Measurements from ENCODE around the gene SPRTN.

Gene SPRTN

DNA sequence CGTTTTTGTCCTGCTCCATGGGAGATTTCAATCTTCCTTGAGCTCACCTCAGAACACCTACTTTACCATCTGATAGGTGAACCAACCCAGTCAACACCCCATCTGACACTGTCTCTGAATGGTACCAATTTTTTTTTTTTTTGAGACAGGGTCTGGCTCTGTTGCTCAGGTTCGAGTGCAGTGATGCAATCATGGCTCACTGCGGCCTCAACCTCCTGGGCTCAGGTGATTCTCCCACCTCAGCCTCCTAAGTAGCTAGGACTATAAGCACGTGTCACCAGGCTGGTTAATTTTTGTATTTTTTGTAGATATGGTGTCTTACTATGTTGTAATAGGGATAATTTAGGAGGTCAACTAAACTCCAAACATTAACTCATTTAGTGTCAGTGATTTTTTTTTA is 36.3 kb downstream of the SPRTN start:
- no peak overlapping the region for H3K27ac ChIP-seq
- no peaks in the 10 kb centered on the region for H3K27me3 ChIP-seq (replicated peaks)
- DNase-seq: no peak
- no peaks in the 10 kb centered on the region for H3K36me3 ChIP-seq (replicated peaks)
- H3K4me3 ChIP-seq (ENCODE audit: low read depth, low read length): no peak overlapping the region
- TF ChIP-seq, protein P1, sequence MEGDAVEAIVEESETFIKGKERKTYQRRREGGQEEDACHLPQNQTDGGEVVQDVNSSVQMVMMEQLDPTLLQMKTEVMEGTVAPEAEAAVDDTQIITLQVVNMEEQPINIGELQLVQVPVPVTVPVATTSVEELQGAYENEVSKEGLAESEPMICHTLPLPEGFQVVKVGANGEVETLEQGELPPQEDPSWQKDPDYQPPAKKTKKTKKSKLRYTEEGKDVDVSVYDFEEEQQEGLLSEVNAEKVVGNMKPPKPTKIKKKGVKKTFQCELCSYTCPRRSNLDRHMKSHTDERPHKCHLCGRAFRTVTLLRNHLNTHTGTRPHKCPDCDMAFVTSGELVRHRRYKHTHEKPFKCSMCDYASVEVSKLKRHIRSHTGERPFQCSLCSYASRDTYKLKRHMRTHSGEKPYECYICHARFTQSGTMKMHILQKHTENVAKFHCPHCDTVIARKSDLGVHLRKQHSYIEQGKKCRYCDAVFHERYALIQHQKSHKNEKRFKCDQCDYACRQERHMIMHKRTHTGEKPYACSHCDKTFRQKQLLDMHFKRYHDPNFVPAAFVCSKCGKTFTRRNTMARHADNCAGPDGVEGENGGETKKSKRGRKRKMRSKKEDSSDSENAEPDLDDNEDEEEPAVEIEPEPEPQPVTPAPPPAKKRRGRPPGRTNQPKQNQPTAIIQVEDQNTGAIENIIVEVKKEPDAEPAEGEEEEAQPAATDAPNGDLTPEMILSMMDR (IDR thresholded peaks at IDR 0.05; ENCODE audit: low read depth, low read length, missing control alignments): no peak
- in situ Hi-C loops (cut with HindIII; ENCODE audit: low pct_ligation_motif_present, low sequenced_read_pairs): no loop called here

DNA sequence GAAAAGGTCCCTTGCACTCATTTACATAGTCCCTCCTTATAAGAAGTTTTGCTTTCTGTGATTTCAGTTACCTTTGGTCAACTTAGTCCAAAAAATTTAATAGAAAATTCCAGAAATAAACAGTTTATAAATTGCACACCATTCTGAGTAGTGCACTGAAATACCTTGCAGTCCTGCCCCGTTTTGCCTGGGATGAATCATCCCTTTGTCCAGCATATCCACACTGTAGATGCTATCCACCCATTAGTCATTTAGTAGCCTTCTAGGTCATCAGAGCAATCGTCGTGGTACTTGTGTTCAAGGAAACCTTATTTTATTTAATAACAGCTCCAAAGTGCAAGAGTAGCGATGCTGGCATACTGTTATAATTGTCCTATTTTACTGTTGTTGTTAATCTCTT is 38.0 kb downstream of the SPRTN start:
- in situ Hi-C loops (cut with HindIII; ENCODE audit: low pct_ligation_motif_present, low sequenced_read_pairs): no loop called here
- DNase-seq: no peak
- Histone ChIP-seq H3K36me3 (replicated peaks) (no peaks in the 10 kb centered on the region), H3K27me3 (replicated peaks) (no peaks in the 10 kb centered on the region), H3K4me3 (ENCODE audit: low read depth, low read length) (no peak overlapping the region), H3K27ac (no peak overlapping the region)
- TF ChIP-seq, protein P1 (IDR thresholded peaks at IDR 0.05; ENCODE audit: low read depth, low read length, missing control alignments): no peak

DNA sequence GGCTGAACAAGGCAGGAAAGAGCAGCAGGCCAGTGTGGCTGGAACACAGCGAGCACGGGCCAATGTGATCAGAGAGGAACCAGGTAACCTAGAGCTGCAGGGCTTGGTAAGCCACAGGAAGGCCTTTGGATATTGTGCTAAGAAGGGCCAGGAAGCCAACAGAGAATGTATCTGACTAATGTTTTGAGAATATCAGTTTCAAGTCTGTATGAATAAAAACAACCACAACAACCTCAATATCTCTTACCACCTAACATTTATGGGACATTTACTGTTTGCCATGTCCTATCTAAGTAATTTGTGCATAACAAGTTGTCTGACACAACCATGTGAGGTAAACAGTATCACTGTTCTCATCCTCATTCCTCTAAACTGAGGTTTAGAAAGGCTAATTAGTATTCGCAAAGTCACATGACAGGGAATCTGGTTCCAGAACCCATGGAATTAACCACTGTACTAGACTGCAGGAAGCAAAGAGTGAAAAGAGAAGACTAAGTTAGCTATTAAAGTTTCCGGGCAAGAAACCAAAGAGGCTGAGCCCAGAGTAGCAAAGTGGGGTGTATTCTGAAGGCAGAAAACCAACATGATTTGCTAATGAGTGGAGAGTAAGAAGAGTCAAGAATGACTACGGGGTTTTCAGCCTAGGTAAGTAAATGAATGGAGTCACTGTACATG is 38.9 kb downstream of the SPRTN start:
- H3K4me3 ChIP-seq (ENCODE audit: low read depth, low read length): no peak overlapping the region
- in situ Hi-C loops (cut with HindIII; ENCODE audit: low pct_ligation_motif_present, low sequenced_read_pairs): no loop called here
- no peak for DNase-seq

DNA sequence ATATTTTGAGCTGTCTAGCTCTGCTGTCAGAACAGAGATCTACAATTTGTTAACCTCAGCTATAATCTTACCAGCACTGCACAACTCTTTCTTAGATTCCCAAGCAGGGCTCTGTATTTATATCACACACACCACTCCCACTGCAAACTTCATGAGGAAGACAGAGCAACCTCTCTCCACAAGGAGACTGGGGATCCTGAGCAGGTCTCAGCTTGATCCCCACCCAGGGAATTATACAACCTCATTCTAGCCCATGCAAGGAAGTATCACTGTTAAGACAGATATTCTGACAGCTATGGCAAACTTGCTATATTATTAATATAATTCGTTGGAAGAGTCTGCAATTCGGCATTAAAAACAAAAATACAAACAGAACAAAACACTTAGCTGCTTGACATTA is 43.6 kb downstream of the SPRTN start:
- in situ Hi-C loops (cut with HindIII; ENCODE audit: low pct_ligation_motif_present, low sequenced_read_pairs): no loop called here

More for the DNA sequence above, 38.9 kb downstream of the SPRTN start:
- Histone ChIP-seq H3K27ac (no peak overlapping the region), H3K27me3 (replicated peaks) (no peaks in the 10 kb centered on the region), H3K36me3 (replicated peaks) (no peaks in the 10 kb centered on the region)
- TF ChIP-seq, protein P1 (IDR thresholded peaks at IDR 0.05; ENCODE audit: low read depth, low read length, missing control alignments): no peak

DNA sequence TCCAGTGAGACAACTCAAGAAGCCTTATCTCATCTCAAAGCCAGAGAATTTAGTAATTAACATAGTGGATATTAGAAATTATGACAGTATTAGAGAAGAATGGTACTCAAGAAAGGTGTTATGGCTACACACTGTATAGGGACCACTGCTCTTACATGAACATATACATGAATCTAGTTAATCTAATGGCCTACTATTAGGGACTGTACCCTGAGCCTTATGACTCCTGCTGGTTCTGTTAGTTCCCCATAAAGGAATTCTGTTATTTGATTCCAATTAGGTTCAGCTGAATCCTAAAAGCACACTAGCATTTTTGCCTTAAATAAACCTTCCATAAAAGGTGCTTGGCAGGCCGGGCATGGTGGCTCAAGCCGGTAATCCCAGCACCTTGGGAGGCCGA is 44.3 kb downstream of the SPRTN start:
- TF ChIP-seq, protein P1 (IDR thresholded peaks at IDR 0.05; ENCODE audit: low read depth, low read length, missing control alignments): no peak
- Histone ChIP-seq H3K27me3 (replicated peaks) (no peaks in the 10 kb centered on the region), H3K4me3 (ENCODE audit: low read depth, low read length) (no peak overlapping the region), H3K36me3 (replicated peaks) (no peaks in the 10 kb centered on the region), H3K27ac (no peak overlapping the region)
- in situ Hi-C loops (cut with HindIII; ENCODE audit: low pct_ligation_motif_present, low sequenced_read_pairs): no loop called here
- no peak for DNase-seq

More for the DNA sequence above, 43.6 kb downstream of the SPRTN start:
- no peak for DNase-seq
- H3K27ac ChIP-seq: no peak overlapping the region
- no peak overlapping the region for H3K4me3 ChIP-seq (ENCODE audit: low read depth, low read length)
- H3K36me3 ChIP-seq (replicated peaks): no peaks in the 10 kb centered on the region
- H3K27me3 ChIP-seq (replicated peaks): no peaks in the 10 kb centered on the region
- TF ChIP-seq, protein P1 (IDR thresholded peaks at IDR 0.05; ENCODE audit: low read depth, low read length, missing control alignments): no peak
